KMS-11 (cell line): ENCODE measurements around the gene ZNF561.

Experiments used
- H2AFZ ChIP-seq: fragments of 200-600 bp; sonication (generic); 2 replicates; pipeline ENCODE4 v1.6.1; 2016; ENCODE audit warnings: antibody characterized with exemption, mixed run types, low read depth
- H3K27ac ChIP-seq: fragments of 200-600 bp; sonication (generic); 2 replicates; pipeline ENCODE4 v1.6.1; 2016; ENCODE audit warnings: mild to moderate bottlenecking, mixed run types
- H3K27me3 ChIP-seq: fragments of 200-600 bp; sonication (generic); 2 replicates; pipeline ENCODE4 v1.6.1; 2017; ENCODE audit warnings: mild to moderate bottlenecking, low read depth, mixed run types, moderate library complexity; ENCODE audit not compliant: insufficient read depth
- H3K36me3 ChIP-seq: fragments of 200-600 bp; sonication (generic); 2 replicates; pipeline ENCODE4 v1.6.1; 2017; ENCODE audit warnings: mild to moderate bottlenecking, mixed run types; ENCODE audit not compliant: insufficient read depth
- H3K4me1 ChIP-seq: fragments of 200-600 bp; sonication (generic); 2 replicates; pipeline ENCODE4 v1.6.1; 2016; ENCODE audit warnings: mild to moderate bottlenecking, low read depth, mixed run types; ENCODE audit not compliant: poor library complexity, severe bottlenecking
- H3K4me2 ChIP-seq: fragments of 200-600 bp; sonication (generic); 2 replicates; pipeline ENCODE4 v1.7.0; 2016; ENCODE audit warnings: mild to moderate bottlenecking, mixed run types
- H3K4me3 ChIP-seq: fragments of 200-600 bp; sonication (generic); IDR thresholded peaks from 2 replicates; pipeline ENCODE4 v1.6.1; 2017; ENCODE audit warnings: low read depth, low read length, mixed read lengths; ENCODE audit not compliant: insufficient read depth
- H3K79me2 ChIP-seq: fragments of 200-600 bp; sonication (generic); 2 replicates; pipeline ENCODE4 v1.6.1; 2016; ENCODE audit warnings: low read depth, mixed run types; ENCODE audit not compliant: insufficient read depth
- H3K9ac ChIP-seq: fragments of 200-600 bp; sonication (generic); 2 replicates; pipeline ENCODE4 v1.6.1; 2016; ENCODE audit warnings: mild to moderate bottlenecking, mixed run types
- H4K20me1 ChIP-seq: fragments of 200-600 bp; sonication (generic); 2 replicates; pipeline ENCODE4 v1.6.1; 2016; ENCODE audit warnings: mild to moderate bottlenecking, mixed run types; ENCODE audit not compliant: insufficient read depth
- TF ChIP-seq, protein P1 (sequence below): fragments of 200-600 bp; sonication (generic); conservative IDR thresholded peaks from 2 replicates; pipeline ENCODE4 v1.6.1; 2017; ENCODE audit warnings: low read depth, mild to moderate bottlenecking, antibody characterized with exemption, low read length, moderate library complexity, mixed read lengths

The ZNF561 gene

DNA sequence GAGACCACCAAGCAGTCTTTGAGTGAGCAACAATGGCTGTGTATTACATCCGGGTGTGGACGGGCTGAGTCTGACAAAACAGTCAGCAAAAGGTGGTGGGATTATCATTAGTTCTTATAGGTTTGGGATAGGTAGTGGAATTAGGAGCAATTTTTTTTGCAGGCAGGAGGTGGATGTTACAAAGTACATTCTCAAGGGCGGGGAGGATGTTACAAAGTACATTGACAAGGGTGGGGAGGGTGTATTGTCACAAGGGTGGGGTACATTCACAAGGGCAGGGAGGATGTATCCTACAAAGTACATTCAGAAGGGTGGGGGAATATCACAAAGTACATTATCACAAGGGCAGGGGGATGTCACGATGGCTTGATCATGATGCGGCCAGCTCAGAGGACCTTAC is 15.0 kb upstream of the ZNF561 start:
- Histone ChIP-seq H3K27ac (no peak overlapping the region), H3K4me2 (no peak overlapping the region), H3K9ac (no peak overlapping the region), H3K4me1 (no peaks in the 10 kb centered on the region), H4K20me1 (no peaks in the 10 kb centered on the region), H3K4me3 (no peak overlapping the region), H3K36me3 (no peaks in the 10 kb centered on the region), H2AFZ (no peak overlapping the region), H3K79me2 (no peaks in the 10 kb centered on the region), H3K27me3 (no peaks in the 10 kb centered on the region)
- TF ChIP-seq, protein P1, sequence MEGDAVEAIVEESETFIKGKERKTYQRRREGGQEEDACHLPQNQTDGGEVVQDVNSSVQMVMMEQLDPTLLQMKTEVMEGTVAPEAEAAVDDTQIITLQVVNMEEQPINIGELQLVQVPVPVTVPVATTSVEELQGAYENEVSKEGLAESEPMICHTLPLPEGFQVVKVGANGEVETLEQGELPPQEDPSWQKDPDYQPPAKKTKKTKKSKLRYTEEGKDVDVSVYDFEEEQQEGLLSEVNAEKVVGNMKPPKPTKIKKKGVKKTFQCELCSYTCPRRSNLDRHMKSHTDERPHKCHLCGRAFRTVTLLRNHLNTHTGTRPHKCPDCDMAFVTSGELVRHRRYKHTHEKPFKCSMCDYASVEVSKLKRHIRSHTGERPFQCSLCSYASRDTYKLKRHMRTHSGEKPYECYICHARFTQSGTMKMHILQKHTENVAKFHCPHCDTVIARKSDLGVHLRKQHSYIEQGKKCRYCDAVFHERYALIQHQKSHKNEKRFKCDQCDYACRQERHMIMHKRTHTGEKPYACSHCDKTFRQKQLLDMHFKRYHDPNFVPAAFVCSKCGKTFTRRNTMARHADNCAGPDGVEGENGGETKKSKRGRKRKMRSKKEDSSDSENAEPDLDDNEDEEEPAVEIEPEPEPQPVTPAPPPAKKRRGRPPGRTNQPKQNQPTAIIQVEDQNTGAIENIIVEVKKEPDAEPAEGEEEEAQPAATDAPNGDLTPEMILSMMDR, result no peak

DNA sequence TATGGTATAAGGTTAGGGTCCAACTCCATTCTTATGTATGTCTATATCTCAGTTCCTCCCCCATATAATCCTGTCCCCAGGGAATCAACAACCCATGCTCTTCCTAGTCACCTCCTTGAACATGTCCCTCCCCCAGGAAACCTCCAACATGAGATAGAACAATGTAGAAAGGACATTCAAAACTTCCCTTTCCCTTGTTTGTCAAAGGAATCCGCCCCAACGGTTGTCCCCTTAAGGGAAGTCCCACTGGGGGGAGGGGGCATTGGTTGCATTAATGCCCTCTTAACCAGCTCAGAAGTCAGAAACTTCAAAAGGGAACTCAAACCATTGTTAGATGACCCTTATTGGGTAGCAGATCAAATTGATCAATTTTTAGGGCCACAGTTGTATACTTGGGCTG is 6.8 kb upstream of the ZNF561 start:
- H3K4me3 ChIP-seq, result no peak overlapping the region

DNA sequence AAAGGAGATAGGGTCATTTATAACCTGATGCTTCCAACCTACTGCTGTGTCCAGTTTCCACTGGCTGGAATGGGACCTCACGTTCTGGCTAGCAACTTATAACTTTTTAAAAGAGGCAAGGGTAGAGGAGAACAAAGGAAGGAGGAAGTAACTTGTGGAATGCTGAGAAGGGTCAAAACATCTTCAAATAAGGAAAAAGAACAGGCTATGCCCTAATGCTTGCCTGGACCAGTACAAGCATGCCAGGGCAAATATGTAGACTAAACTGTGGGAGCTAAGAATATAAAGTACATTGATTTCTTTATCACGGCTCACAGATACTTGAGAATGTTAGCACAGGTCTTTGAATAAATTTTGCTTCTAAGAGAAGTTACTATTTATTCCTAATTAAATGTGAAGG is 1.5 kb upstream of the ZNF561 start:
- no peak overlapping the region for H3K4me2 ChIP-seq
- TF ChIP-seq, protein P1, result no peak
- H3K79me2 ChIP-seq, result peaks cover 5% of the 10 kb centered on the region; the same call in 1 of the 2 replicates
- H3K36me3 ChIP-seq, result no peaks in the 10 kb centered on the region; the same call in 1 of the 2 replicates
- H3K4me1 ChIP-seq, result peaks cover 9% of the 10 kb centered on the region
- no peak overlapping the region for H3K9ac ChIP-seq
- no peak overlapping the region for H3K27ac ChIP-seq
- no peak overlapping the region for H2AFZ ChIP-seq
- no peak overlapping the region for H3K4me3 ChIP-seq
- no peaks in the 10 kb centered on the region for H4K20me1 ChIP-seq
- no peaks in the 10 kb centered on the region for H3K27me3 ChIP-seq

More for the DNA sequence above, 6.8 kb upstream of the ZNF561 start:
- H3K4me2 ChIP-seq, result no peak overlapping the region
- no peak overlapping the region for H3K27ac ChIP-seq
- peaks cover 3% of the 10 kb centered on the region for H3K4me1 ChIP-seq
- no peaks in the 10 kb centered on the region for H3K27me3 ChIP-seq
- H4K20me1 ChIP-seq, result no peaks in the 10 kb centered on the region
- no peak overlapping the region for H2AFZ ChIP-seq
- no peak overlapping the region for H3K9ac ChIP-seq
- no peaks in the 10 kb centered on the region for H3K79me2 ChIP-seq
- H3K36me3 ChIP-seq, result no peaks in the 10 kb centered on the region
- TF ChIP-seq, protein P1, result no peak

DNA sequence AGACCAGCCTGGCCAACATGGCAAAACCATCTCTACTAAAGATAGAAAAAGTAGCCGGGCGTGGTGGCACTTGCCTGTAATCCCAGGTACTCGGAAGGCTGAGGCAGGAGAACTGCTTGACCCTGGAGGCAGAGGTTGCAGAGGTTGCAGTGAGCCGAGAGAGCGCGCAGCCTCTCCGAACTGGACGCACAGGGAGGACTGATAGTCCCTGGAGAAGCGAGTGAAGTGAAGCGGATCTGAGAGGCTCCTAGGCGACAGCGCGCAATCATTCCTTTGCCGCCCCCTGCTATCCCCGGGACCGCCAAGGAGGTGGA is 233 bp downstream of the ZNF561 start:
- Histone ChIP-seq H3K27ac (peak overlapping the region; percentile 90), H3K27me3 (no peaks in the 10 kb centered on the region), H3K9ac (peak overlapping the region; percentile 88), H2AFZ (peak overlapping the region; percentile 95), H3K36me3 (peaks cover 3% of the 10 kb centered on the region; the same call in 1 of the 2 replicates), H3K4me3 (peak overlapping the region; percentile 33), H3K4me2 (peak overlapping the region; percentile 64), H3K4me1 (peaks cover 9% of the 10 kb centered on the region), H3K79me2 (peaks cover 5% of the 10 kb centered on the region; the same call in 1 of the 2 replicates), H4K20me1 (no peaks in the 10 kb centered on the region)
- TF ChIP-seq, protein P1, result no peak
